HCT116 (cell line): ENCODE data around the gene KIFAP3. TPM values are rescaled to one million over a fixed set of nuclear protein-coding genes. Genes with fewer than 3 reads are reported as not detected.

Experiments
- ATAC-seq: fragments of 200-7000 bp; cut with Tn5 transposase; 2 replicates; pipeline ENCODE4 v1.9.1; 2020; ENCODE audit warnings: mild to moderate bottlenecking, moderate library complexity
- BruUV-seq: library from RNA; stranded (reverse); fragments of 400-500 nt; replicated peaks from 2 replicates; lab custom pipeline; 2021; lab: Mats Ljungman, UMichigan
- CTCF ChIA-PET: fragments of 300-600 bp; sonication (Branson Sonifier 250); formaldehyde crosslinking; loops from one replicate; lab custom pipeline; 2021; ENCODE audit warnings: antibody characterized with exemption; lab: Charles Lee
- POLR2A ChIA-PET: fragments of 300-600, 350-600 bp; sonication (Branson Sonifier 250); formaldehyde crosslinking; loops from one replicate; lab custom pipeline; 2021; ENCODE audit warnings: antibody characterized with exemption; lab: Charles Lee
- RAD21 ChIA-PET, 2 experiments: fragments of 300-600 bp; sonication (Branson Sonifier 250); formaldehyde crosslinking; loops; one replicate each; lab custom pipeline; 2023; ENCODE audit warnings: low total read pairs in 2 of 2; ENCODE audit not compliant: uncharacterized antibody in 2 of 2, unreplicated experiment in 2 of 2, low non-redundant PET in 1 of 2; lab: Charles Lee
- DNase-seq: peaks from one replicate; pipeline ENCODE4 v3.0.0-alpha.2; 2010; ENCODE audit warnings: low read depth, low spot score
- H2AFZ ChIP-seq: fragments of 200-600 bp; shearing (Covaris generic), sonication (generic); 2 replicates; pipeline ENCODE4 v1.6.1; 2017; ENCODE audit warnings: low read depth, mixed run types, mixed read lengths, antibody characterized with exemption, low read length; ENCODE audit not compliant: poor library complexity, severe bottlenecking
- H3K27ac ChIP-seq: 2 replicates; pipeline ENCODE4 v1.5.1; 2012; ENCODE audit warnings: low read depth, low read length
- H3K27me3 ChIP-seq: fragments of 200-600 bp; sonication (generic); 2 replicates; pipeline ENCODE4 v1.6.1; 2016; ENCODE audit warnings: mixed run types, low read length, mixed read lengths; ENCODE audit not compliant: insufficient read depth
- H3K36me3 ChIP-seq, 2 experiments: fragments of 200-500 bp in 1 of 2; fragments of 200-600 bp in 1 of 2; sonication (Bioruptor generic) in 1 of 2; sonication (generic) in 1 of 2; 2 replicates each; pipeline versions ENCODE4 v1.5.1 to v1.6.1; 2014 to 2016; ENCODE audit warnings: low read length in 2 of 2, inconsistent platforms in 1 of 2, mixed read lengths in 1 of 2, mixed run types in 1 of 2; ENCODE audit not compliant: insufficient read depth in 2 of 2, control insufficient read depth in 1 of 2
- H3K4me1 ChIP-seq, 2 experiments: fragments of 200-600 bp in 1 of 2; sonication (generic) in 1 of 2; 2 replicates each; pipeline versions ENCODE4 v1.5.1 to v1.6.1; 2012 to 2017; ENCODE audit warnings: low read length in 2 of 2, inconsistent platforms in 1 of 2, mild to moderate bottlenecking in 1 of 2, mixed read lengths in 1 of 2, mixed run types in 1 of 2, moderate library complexity in 1 of 2; ENCODE audit not compliant: insufficient read depth in 2 of 2, control insufficient read depth in 1 of 2
- H3K4me2 ChIP-seq: fragments of 200-600 bp; sonication (generic); 2 replicates; pipeline ENCODE4 v1.6.1; 2017; ENCODE audit warnings: mixed run types, low read length, mixed read lengths
- H3K4me3 ChIP-seq, 2 experiments: fragments of 200-600 bp in 1 of 2; sonication (generic) in 1 of 2; replicated peaks in 1 of 2; 2 replicates each; pipeline ENCODE4 v1.5.1; 2011 to 2016; ENCODE audit warnings: low read length in 2 of 2, control low read depth in 1 of 2, low read depth in 1 of 2, mild to moderate bottlenecking in 1 of 2, mixed read lengths in 1 of 2, mixed run types in 1 of 2
- H3K79me2 ChIP-seq: fragments of 200-600 bp; sonication (generic); 2 replicates; pipeline ENCODE4 v1.6.1; 2017; ENCODE audit warnings: mild to moderate bottlenecking, mixed run types, low read length, moderate library complexity, mixed read lengths; ENCODE audit not compliant: insufficient read depth
- H3K9ac ChIP-seq: fragments of 200-600 bp; sonication (generic); 2 replicates; pipeline ENCODE4 v1.6.1; 2016; ENCODE audit warnings: low read length, mixed read lengths
- H3K9me2 ChIP-seq: fragments of 200-600 bp; sonication (generic), shearing (Covaris generic); 2 replicates; pipeline ENCODE4 v1.6.1; 2017; ENCODE audit warnings: mixed run types, mild to moderate bottlenecking, moderate library complexity; ENCODE audit not compliant: insufficient read depth
- H3K9me3 ChIP-seq, 2 experiments: fragments of 200-500 bp in 1 of 2; fragments of 200-600 bp in 1 of 2; sonication (Bioruptor generic) in 1 of 2; sonication (generic) in 1 of 2; 2 replicates each; pipeline ENCODE4 v1.6.1; 2014 to 2017; ENCODE audit warnings: low read length in 2 of 2, mixed read lengths in 2 of 2, inconsistent platforms in 1 of 2, low read depth in 1 of 2, mild to moderate bottlenecking in 1 of 2, mixed run types in 1 of 2, moderate library complexity in 1 of 2; ENCODE audit not compliant: control insufficient read depth in 1 of 2, insufficient read depth in 1 of 2
- H4K20me1 ChIP-seq: fragments of 200-600 bp; sonication (generic), shearing (Covaris generic); 2 replicates; pipeline ENCODE4 v1.6.1; 2017; ENCODE audit warnings: mixed run types, mild to moderate bottlenecking, moderate library complexity; ENCODE audit not compliant: insufficient read depth
- CBX3 ChIP-seq: IDR thresholded peaks from 2 replicates; pipeline ENCODE4 v1.6.1; 2012; ENCODE audit warnings: low read depth
- EGR1 ChIP-seq: IDR thresholded peaks from 2 replicates; pipeline ENCODE4 v1.6.1; 2012; ENCODE audit warnings: low read depth
- ELF1 ChIP-seq: IDR thresholded peaks from 2 replicates; pipeline ENCODE4 v1.6.1; 2012; ENCODE audit warnings: low read depth, borderline replicate concordance
- EZH2 ChIP-seq: fragments of 200-600 bp; sonication (generic); IDR thresholded peaks from 2 replicates; pipeline ENCODE4 v1.6.1; 2017; ENCODE audit warnings: antibody characterized with exemption, mixed run types
- EZH2phosphoT487 ChIP-seq: fragments of 200-600 bp; IDR thresholded peaks from 2 replicates; pipeline ENCODE4 v1.6.1; 2018; ENCODE audit warnings: antibody characterized with exemption, borderline replicate concordance
- JUND ChIP-seq: IDR thresholded peaks from 2 replicates; pipeline ENCODE4 v1.6.1; 2012
- POLR2A ChIP-seq: IDR thresholded peaks from 2 replicates; pipeline ENCODE4 v1.7.0; 2011; ENCODE audit warnings: borderline replicate concordance; ENCODE audit not compliant: insufficient read depth, insufficient read length; ENCODE audit errors: extremely low read depth
- POLR2AphosphoS5 ChIP-seq: IDR thresholded peaks from 2 replicates; pipeline ENCODE4 v1.6.1; 2011; ENCODE audit warnings: mild to moderate bottlenecking, low read depth, low read length, moderate library complexity
- RAD21 ChIP-seq: IDR thresholded peaks from 2 replicates; pipeline ENCODE4 v1.6.1; 2012; ENCODE audit warnings: low read depth, mild to moderate bottlenecking
- SIN3A ChIP-seq: IDR thresholded peaks from 2 replicates; pipeline ENCODE4 v1.6.1; 2012; ENCODE audit warnings: low read depth
- SP1 ChIP-seq: IDR thresholded peaks from 2 replicates; pipeline ENCODE4 v1.6.1; 2012; ENCODE audit warnings: low read depth
- SRF ChIP-seq: IDR thresholded peaks from 2 replicates; pipeline ENCODE4 v1.6.1; 2012; ENCODE audit warnings: low read depth
- YY1 ChIP-seq: IDR thresholded peaks from 2 replicates; pipeline ENCODE4 v1.6.1; 2011; ENCODE audit warnings: low read length, low read depth, moderate library complexity, mild to moderate bottlenecking; ENCODE audit not compliant: insufficient replicate concordance; ENCODE audit errors: extremely low read depth
- ZFX ChIP-seq: fragments of 450-650 bp; IDR thresholded peaks from 2 replicates; pipeline ENCODE4 v1.6.1; 2017
- ZNF274 ChIP-seq: fragments of 200-500 bp; sonication (Bioruptor generic); IDR thresholded peaks from 2 replicates; pipeline ENCODE4 v1.6.1; 2014; ENCODE audit warnings: mild to moderate bottlenecking, low read depth, low read length, inconsistent platforms
- intact Hi-C: fragments of 100-400 bp; cut with micrococcal nuclease; formaldehyde crosslinking; loops from 2 replicates; pipeline ENCODE4 v1.10.0; 2022
- total RNA-seq: library from RNA; stranded (reverse); gene quantifications from one replicate; pipeline ENCODE4 v1.2.1, GENCODE V29; 2021; ENCODE audit not compliant: unreplicated experiment
- TF ChIP-seq, protein P1 (sequence below): IDR thresholded peaks from 2 replicates; pipeline ENCODE4 v1.6.1; 2012; ENCODE audit warnings: low read depth
- TF ChIP-seq, protein P2 (sequence below): IDR thresholded peaks from 2 replicates; pipeline ENCODE4 v1.6.1; 2011; ENCODE audit warnings: mild to moderate bottlenecking, low read length, moderate library complexity; ENCODE audit not compliant: insufficient replicate concordance; ENCODE audit errors: extremely low read depth
- TF ChIP-seq, protein P3 (sequence below): IDR thresholded peaks from 2 replicates; pipeline ENCODE4 v1.6.1; 2012

The KIFAP3 gene
- total RNA-seq, 1 experiment from 2014 or later: 10.8 TPM

DNA sequence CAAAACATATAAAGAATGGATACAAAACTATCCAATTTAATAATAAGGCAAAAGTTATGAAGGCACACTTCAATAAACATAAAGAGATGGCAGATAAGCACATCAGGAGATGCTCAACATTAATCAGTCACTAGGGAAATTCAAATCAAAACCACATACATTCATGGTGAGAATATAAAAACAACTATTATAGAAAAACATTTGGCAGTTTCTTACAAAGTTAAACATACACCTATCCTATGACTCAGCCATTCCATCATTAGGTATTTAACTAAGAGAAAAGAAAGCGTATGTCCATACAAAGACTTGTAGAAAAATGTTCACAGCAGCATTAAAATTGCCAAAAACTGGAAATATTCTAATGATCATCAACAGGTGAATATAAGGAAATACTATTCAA lies 44.3 kb downstream of the KIFAP3 start:
- no peaks in the 10 kb centered on the region for H3K9me2 ChIP-seq
- no peaks in the 10 kb centered on the region; a peak in 2 of 4 replicates for H3K9me3 ChIP-seq
- H4K20me1 ChIP-seq: no peaks in the 10 kb centered on the region
- TF ChIP-seq EGR1: no peak
- TF ChIP-seq YY1: no peak
- TF ChIP-seq, protein P1, sequence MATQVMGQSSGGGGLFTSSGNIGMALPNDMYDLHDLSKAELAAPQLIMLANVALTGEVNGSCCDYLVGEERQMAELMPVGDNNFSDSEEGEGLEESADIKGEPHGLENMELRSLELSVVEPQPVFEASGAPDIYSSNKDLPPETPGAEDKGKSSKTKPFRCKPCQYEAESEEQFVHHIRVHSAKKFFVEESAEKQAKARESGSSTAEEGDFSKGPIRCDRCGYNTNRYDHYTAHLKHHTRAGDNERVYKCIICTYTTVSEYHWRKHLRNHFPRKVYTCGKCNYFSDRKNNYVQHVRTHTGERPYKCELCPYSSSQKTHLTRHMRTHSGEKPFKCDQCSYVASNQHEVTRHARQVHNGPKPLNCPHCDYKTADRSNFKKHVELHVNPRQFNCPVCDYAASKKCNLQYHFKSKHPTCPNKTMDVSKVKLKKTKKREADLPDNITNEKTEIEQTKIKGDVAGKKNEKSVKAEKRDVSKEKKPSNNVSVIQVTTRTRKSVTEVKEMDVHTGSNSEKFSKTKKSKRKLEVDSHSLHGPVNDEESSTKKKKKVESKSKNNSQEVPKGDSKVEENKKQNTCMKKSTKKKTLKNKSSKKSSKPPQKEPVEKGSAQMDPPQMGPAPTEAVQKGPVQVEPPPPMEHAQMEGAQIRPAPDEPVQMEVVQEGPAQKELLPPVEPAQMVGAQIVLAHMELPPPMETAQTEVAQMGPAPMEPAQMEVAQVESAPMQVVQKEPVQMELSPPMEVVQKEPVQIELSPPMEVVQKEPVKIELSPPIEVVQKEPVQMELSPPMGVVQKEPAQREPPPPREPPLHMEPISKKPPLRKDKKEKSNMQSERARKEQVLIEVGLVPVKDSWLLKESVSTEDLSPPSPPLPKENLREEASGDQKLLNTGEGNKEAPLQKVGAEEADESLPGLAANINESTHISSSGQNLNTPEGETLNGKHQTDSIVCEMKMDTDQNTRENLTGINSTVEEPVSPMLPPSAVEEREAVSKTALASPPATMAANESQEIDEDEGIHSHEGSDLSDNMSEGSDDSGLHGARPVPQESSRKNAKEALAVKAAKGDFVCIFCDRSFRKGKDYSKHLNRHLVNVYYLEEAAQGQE: no peak
- no peak for TF ChIP-seq JUND
- TF ChIP-seq, protein P2, sequence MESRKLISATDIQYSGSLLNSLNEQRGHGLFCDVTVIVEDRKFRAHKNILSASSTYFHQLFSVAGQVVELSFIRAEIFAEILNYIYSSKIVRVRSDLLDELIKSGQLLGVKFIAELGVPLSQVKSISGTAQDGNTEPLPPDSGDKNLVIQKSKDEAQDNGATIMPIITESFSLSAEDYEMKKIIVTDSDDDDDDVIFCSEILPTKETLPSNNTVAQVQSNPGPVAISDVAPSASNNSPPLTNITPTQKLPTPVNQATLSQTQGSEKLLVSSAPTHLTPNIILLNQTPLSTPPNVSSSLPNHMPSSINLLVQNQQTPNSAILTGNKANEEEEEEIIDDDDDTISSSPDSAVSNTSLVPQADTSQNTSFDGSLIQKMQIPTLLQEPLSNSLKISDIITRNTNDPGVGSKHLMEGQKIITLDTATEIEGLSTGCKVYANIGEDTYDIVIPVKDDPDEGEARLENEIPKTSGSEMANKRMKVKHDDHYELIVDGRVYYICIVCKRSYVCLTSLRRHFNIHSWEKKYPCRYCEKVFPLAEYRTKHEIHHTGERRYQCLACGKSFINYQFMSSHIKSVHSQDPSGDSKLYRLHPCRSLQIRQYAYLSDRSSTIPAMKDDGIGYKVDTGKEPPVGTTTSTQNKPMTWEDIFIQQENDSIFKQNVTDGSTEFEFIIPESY: no peak
- TF ChIP-seq ZFX: no peak
- no peak for TF ChIP-seq POLR2A
- no peak for TF ChIP-seq SP1
- no peak for TF ChIP-seq CBX3
- no peak for TF ChIP-seq ELF1
- TF ChIP-seq POLR2AphosphoS5: no peak
- no peak for TF ChIP-seq SRF
- TF ChIP-seq, protein P3, sequence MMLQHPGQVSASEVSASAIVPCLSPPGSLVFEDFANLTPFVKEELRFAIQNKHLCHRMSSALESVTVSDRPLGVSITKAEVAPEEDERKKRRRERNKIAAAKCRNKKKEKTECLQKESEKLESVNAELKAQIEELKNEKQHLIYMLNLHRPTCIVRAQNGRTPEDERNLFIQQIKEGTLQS: no peak
- no peak for TF ChIP-seq EZH2
- no peak for TF ChIP-seq RAD21
- TF ChIP-seq ZNF274: no peak
- TF ChIP-seq SIN3A: no peak
- TF ChIP-seq EZH2phosphoT487: no peak
- POLR2A ChIA-PET: no interaction called here
- ATAC-seq (no peak), DNase-seq (no peak)
- H3K4me1 ChIP-seq: no peaks in the 10 kb centered on the region
- H3K36me3 ChIP-seq: no peaks in the 10 kb centered on the region
- intact Hi-C loops: no loop called here
- H3K4me3 ChIP-seq: no peak overlapping the region
- H3K27ac ChIP-seq: no peak overlapping the region
- H2AFZ ChIP-seq: no peak overlapping the region
- no peaks in the 10 kb centered on the region for H3K79me2 ChIP-seq
- no TSS peak for BruUV-seq
- CTCF ChIA-PET: no interaction called here
- no peaks in the 10 kb centered on the region for H3K27me3 ChIP-seq
- H3K9ac ChIP-seq: no peak overlapping the region
- H3K4me2 ChIP-seq: no peak overlapping the region
- RAD21 ChIA-PET: no interaction called here
